ENCODE results near the gene TPM3. TPM values are rescaled to one million over a fixed set of nuclear protein-coding genes. Genes with fewer than 3 reads are reported as not detected.
A peak's percentile ranks its signal among the peaks of the same experiment; 100 is the strongest.

Gene TPM3
- total and polyA plus RNA-seq, 12 donors: 104 to 465 (median 269) TPM

GRCh38 chr1:154221278-154222001 lies 29.5 kb upstream of the TPM3 start:
- 0 to 1% (median 0%) methylated on average over 10 to 28 of the region's 28 CpGs for WGBS, 4 donors
- H3K4me1 ChIP-seq (replicated peaks in 1 of 2): peaks cover 30 to 57% of the 10 kb centered on the region in 2 donors
- intact Hi-C loops (cut with DNase I): no loop called here
- no peaks in the 10 kb centered on the region for H3K9me3 ChIP-seq (replicated peaks in 1 of 3)
- TF ChIP-seq POLR2A (IDR thresholded peaks at IDR 0.05) (peak in 1 of 2 donors; percentile 7), CTCF (IDR thresholded peaks at IDR 0.05) (no peak)
- H3K4me3 ChIP-seq: peak overlapping the region; percentile 1 to 93 (median 48)
- H3K27me3 ChIP-seq: no peaks in the 10 kb centered on the region
- H3K36me3 ChIP-seq (replicated peaks in 1 of 2): peaks cover 0 to 35% of the 10 kb centered on the region in 2 donors
- peak; percentile 61 to 81 (median 71) for DNase-seq
- H3K27ac ChIP-seq: peak overlapping the region; percentile 86 to 100 (median 90)

- peak overlapping the region; percentile 86 to 100 (median 90) for H3K27ac ChIP-seq
- H3K27me3 ChIP-seq: no peaks in the 10 kb centered on the region
- WGBS, 4 donors: 0 to 1% methylated on average over 6 to 32 of the region's 33 CpGs; no CpG with 5 or more reads in 2 of the 4 donors
- TF ChIP-seq POLR2A (IDR thresholded peaks at IDR 0.05) (no peak), CTCF (IDR thresholded peaks at IDR 0.05) (no peak)
- peaks cover 30 to 57% of the 10 kb centered on the region in 2 donors for H3K4me1 ChIP-seq (replicated peaks in 1 of 2)
- H3K4me3 ChIP-seq: peak overlapping the region; percentile 1 to 93 (median 48)
- no peak for DNase-seq
- intact Hi-C loops (cut with DNase I): no loop called here
- peaks cover 0 to 30% of the 10 kb centered on the region in 2 donors for H3K36me3 ChIP-seq (replicated peaks in 1 of 2)
- H3K9me3 ChIP-seq (replicated peaks in 1 of 3): no peaks in the 10 kb centered on the region
These were observed 29.0 kb upstream of the TPM3 start for GRCh38 chr1:154220970-154221277.

GRCh38 chr1:154220071-154220969 lies 28.4 kb upstream of the TPM3 start, which contains the start of gene UBAP2L:
Gene UBAP2L (plus strand): TSS chr1:154220955. CDS start chr1:154225124, 4,169 bp downstream.
- WGBS, 4 donors: 0 to 1% (median 0%) methylated on average over 11 to 73 of the region's 73 CpGs
- Histone ChIP-seq H3K36me3 (replicated peaks in 1 of 2) (peaks cover 0 to 24% of the 10 kb centered on the region in 2 donors), H3K4me1 (replicated peaks in 1 of 2) (peaks cover 30 to 57% of the 10 kb centered on the region in 2 donors), H3K27ac (peak within 1 kb of the TSS; percentile 97 to 100 (median 100)), H3K9me3 (replicated peaks in 1 of 3) (no peaks in the 10 kb centered on the region), H3K4me3 (peak within 1 kb of the TSS; percentile 83 to 98 (median 89)), H3K27me3 (no peaks in the 10 kb centered on the region)
- DNase-seq: peak; percentile 99
- TF ChIP-seq POLR2A (IDR thresholded peaks at IDR 0.05) (peak; percentile 81 to 98), CTCF (IDR thresholded peaks at IDR 0.05) (no peak)
- intact Hi-C loops (cut with DNase I): no loop called here

- H3K4me1 ChIP-seq (replicated peaks in 1 of 2): peaks cover 30 to 50% of the 10 kb centered on the region in 2 donors
- peak overlapping the region in 3 of 4 donors; percentile 85 to 98 (median 93) for H3K4me3 ChIP-seq
- 7 to 17% (median 11%) methylated on average over 5 of the region's 5 CpGs for WGBS, 4 donors
- TF ChIP-seq POLR2A (IDR thresholded peaks at IDR 0.05) (peak in 1 of 2 donors; percentile 65), CTCF (IDR thresholded peaks at IDR 0.05) (peak in 2 of 6 experiments; percentile 2 to 17)
- no peaks in the 10 kb centered on the region for H3K27me3 ChIP-seq
- H3K36me3 ChIP-seq (replicated peaks in 1 of 2): peaks cover 0 to 22% of the 10 kb centered on the region in 2 donors
- peak in 6 of 7 donors; percentile 33 to 74 (median 59) for DNase-seq
- intact Hi-C loops (cut with DNase I): no loop called here
- H3K27ac ChIP-seq: peak overlapping the region; percentile 97 to 100 (median 100)
- H3K9me3 ChIP-seq (replicated peaks in 1 of 3): no peaks in the 10 kb centered on the region
These were observed 27.6 kb upstream of the TPM3 start for GRCh38 chr1:154219541-154219940.

Measured in adrenal gland (tissue), 12 donors.